HepG2 (cell line): ENCODE results near the gene CCL22. TPM values are rescaled to one million over a fixed set of nuclear protein-coding genes. Genes with fewer than 3 reads are reported as not detected.
A peak's percentile ranks its signal among the peaks of the same experiment; 100 is the strongest.

Experiments
- ATAC-seq: fragments of 200-7000 bp; cut with Tn5 transposase; 3 replicates; pipeline ENCODE4 v1.9.1; 2020; ENCODE audit warnings: mild to moderate bottlenecking, moderate library complexity
- BruUV-seq: library from RNA; stranded (reverse); fragments of 400-500 nt; replicated peaks from 2 replicates; lab custom pipeline; 2021; lab: Mats Ljungman, UMichigan
- CTCF ChIA-PET: fragments of 300-600 bp; formaldehyde crosslinking; extraction: SDS; loops from one replicate; lab custom pipeline; 2021; ENCODE audit warnings: low total read pairs, inconsistent platforms, low intra/inter-chr PET ratio; lab: Yijun Ruan, JAX
- POLR2A ChIA-PET: fragments of 350-600 bp; sonication (Branson Sonifier 250); formaldehyde crosslinking; loops from one replicate; lab custom pipeline; 2020; ENCODE audit warnings: antibody characterized with exemption, inconsistent platforms; lab: Yijun Ruan, JAX
- DNase-seq: peaks from one replicate; pipeline ENCODE4 v3.0.0-alpha.2; 2015; ENCODE audit warnings: low spot score
- FAIRE-seq: peaks from 3 replicates; lab custom pipeline; 2011; peaks lifted over from hg19 to GRCh38; lab: Jason Lieb, UNC
- H2AFZ ChIP-seq: one replicate; pipeline ENCODE4 v1.6.1; 2011; ENCODE audit warnings: low read length, inconsistent platforms
- H3K27ac ChIP-seq: fragments of 300-600 bp; 3 replicates; pipeline ENCODE4 v1.8.0; 2011; ENCODE audit warnings: mixed run types, mild to moderate bottlenecking, mixed read lengths, low read length, inconsistent platforms; ENCODE audit not compliant: insufficient read depth; ENCODE audit errors: extremely low read length
- H3K27me3 ChIP-seq, 2 experiments: fragments of 200-600 bp in 1 of 2; 2 replicates in 1 of 2; 3 replicates in 1 of 2; pipeline versions ENCODE4 v1.6.0 to v1.8.0; 2011; ENCODE audit warnings: low read length in 2 of 2, mild to moderate bottlenecking in 2 of 2, moderate library complexity in 2 of 2, inconsistent platforms in 1 of 2; ENCODE audit not compliant: insufficient read depth in 2 of 2, control insufficient read depth in 1 of 2
- H3K36me3 ChIP-seq, 2 experiments: fragments of 200-600 bp in 1 of 2; replicated peaks in 1 of 2; 2 replicates in 1 of 2; 3 replicates in 1 of 2; pipeline versions ENCODE4 v1.5.1 to v1.8.0; 2011; ENCODE audit warnings: low read length in 2 of 2, inconsistent platforms in 1 of 2; ENCODE audit not compliant: insufficient read depth in 2 of 2, control insufficient read depth in 1 of 2
- H3K4me1 ChIP-seq: 2 replicates; pipeline ENCODE4 v1.5.1; 2012; ENCODE audit warnings: low read length, inconsistent platforms; ENCODE audit not compliant: insufficient read depth
- H3K4me2 ChIP-seq: 2 replicates; pipeline ENCODE4 v1.6.0; 2011; ENCODE audit warnings: low read depth, low read length, inconsistent platforms
- H3K4me3 ChIP-seq, 3 experiments: fragments of 200-600 bp in 1 of 3; sonication (generic), shearing (Covaris generic) in 1 of 3; replicated peaks in 1 of 3; 2 replicates each; pipeline ENCODE4 v1.5.1; 2011 to 2016; ENCODE audit warnings: low read length in 3 of 3, inconsistent platforms in 2 of 3, low read depth in 2 of 3, mild to moderate bottlenecking in 2 of 3, control low read depth in 1 of 3, mixed read lengths in 1 of 3; ENCODE audit not compliant: insufficient read depth in 1 of 3
- H3K79me2 ChIP-seq: one replicate; pipeline ENCODE4 v1.6.1; 2011; ENCODE audit warnings: low read length, inconsistent platforms; ENCODE audit not compliant: insufficient read depth
- H3K9ac ChIP-seq: 2 replicates; pipeline ENCODE4 v1.6.0; 2011; ENCODE audit warnings: mild to moderate bottlenecking, low read depth, low read length, inconsistent platforms; ENCODE audit not compliant: insufficient read depth
- H3K9me3 ChIP-seq: 2 replicates; pipeline ENCODE4 v1.5.1; 2012; ENCODE audit warnings: mild to moderate bottlenecking, low read length
- H4K20me1 ChIP-seq: 2 replicates; pipeline ENCODE4 v1.6.0; 2011; ENCODE audit warnings: inconsistent platforms, mild to moderate bottlenecking, low read length, moderate library complexity; ENCODE audit not compliant: insufficient read depth
- ATM ChIP-seq: fragments of 450-650 bp; IDR thresholded peaks from 2 replicates; pipeline ENCODE4 v1.7.1; 2017; ENCODE audit warnings: mild to moderate bottlenecking, borderline replicate concordance
- HNRNPUL1 ChIP-seq: fragments of 200-400 bp; formaldehyde crosslinking; IDR thresholded peaks from 2 replicates; pipeline ENCODE4 v1.6.1; 2017; ENCODE audit warnings: low read depth, mild to moderate bottlenecking, low read length, moderate library complexity
- KDM1A ChIP-seq: IDR thresholded peaks from 2 replicates; pipeline ENCODE4 v1.6.1; 2016; ENCODE audit warnings: missing compliant biosample characterization
- MIXL1 ChIP-seq: IDR thresholded peaks from 2 replicates; pipeline ENCODE4 v1.6.1; 2016
- PBX2 ChIP-seq: IDR thresholded peaks from 2 replicates; pipeline ENCODE4 v1.6.1; 2016; ENCODE audit warnings: control low read depth
- PHF8 ChIP-seq: sonication (generic); formaldehyde crosslinking; IDR thresholded peaks from 2 replicates; pipeline ENCODE4 v1.5.0; 2020; ENCODE audit warnings: missing genetic modification reagents
- RBM22 ChIP-seq: fragments of 200-400 bp; formaldehyde crosslinking; optimal IDR thresholded peaks from 2 replicates; pipeline ENCODE3; 2017; ENCODE audit warnings: mild to moderate bottlenecking, low read length, moderate library complexity
- RNF219 ChIP-seq: sonication (generic); formaldehyde crosslinking; IDR thresholded peaks from 2 replicates; pipeline ENCODE4 v1.5.0; 2020; ENCODE audit warnings: mild to moderate bottlenecking, missing genetic modification reagents
- SP140L ChIP-seq: sonication (generic); formaldehyde crosslinking; IDR thresholded peaks from 2 replicates; pipeline ENCODE4 v1.4.0; 2020; ENCODE audit warnings: missing genetic modification reagents, borderline replicate concordance
- SRSF4 ChIP-seq: fragments of 200-400 bp; formaldehyde crosslinking; IDR thresholded peaks from one replicate; pipeline ENCODE4 v1.6.1; 2018; ENCODE audit warnings: mild to moderate bottlenecking, low read depth, low read length, moderate library complexity; ENCODE audit not compliant: poor library complexity, severe bottlenecking
- ZBTB8A ChIP-seq: sonication (generic); formaldehyde crosslinking; IDR thresholded peaks from 2 replicates; pipeline ENCODE4 v1.4.0; 2020; ENCODE audit warnings: mild to moderate bottlenecking, low read depth, missing genetic modification reagents, borderline replicate concordance
- ZNF230 ChIP-seq: sonication (generic); formaldehyde crosslinking; IDR thresholded peaks from 2 replicates; pipeline ENCODE4 v1.4.0; 2020; ENCODE audit warnings: mild to moderate bottlenecking, missing genetic modification reagents
- ZNF292 ChIP-seq: sonication (generic); formaldehyde crosslinking; IDR thresholded peaks from 2 replicates; pipeline ENCODE4 v1.8.1; 2022; ENCODE audit warnings: mild to moderate bottlenecking, low read depth, missing genetic modification reagents, borderline replicate concordance
- ZNF614 ChIP-seq: IDR thresholded peaks from 2 replicates; pipeline ENCODE4 v1.6.1; 2018; ENCODE audit warnings: missing biosample characterization, missing genetic modification reagents, inconsistent platforms, borderline replicate concordance
- ZNF672 ChIP-seq: sonication (generic); formaldehyde crosslinking; IDR thresholded peaks from 2 replicates; pipeline ENCODE4 v1.8.1; 2022; ENCODE audit warnings: missing genetic modification reagents
- WGBS: methylation state at CpG from one replicate; pipeline ENCODE4 v1.1.6; 2017; ENCODE audit warnings: low lambda C conversion rate; 5-methylcytosine and 5-hydroxymethylcytosine counted together
- in situ Hi-C: cut with HindIII; loops from 2 replicates; pipeline ENCODE4 v1.10.0; 2017; ENCODE audit warnings: low pct_unique_long_range_greater_than_20kb; ENCODE audit not compliant: extremely low pct_ligation_motif_present
- intact Hi-C: fragments of 100-400 bp; cut with micrococcal nuclease; formaldehyde crosslinking; loops from one replicate; pipeline ENCODE4 v1.10.0; 2022; ENCODE audit not compliant: unreplicated experiment
- polyA plus RNA-seq, 8 experiments: library from polyadenylated mRNA; depleted of rRNA in 3 of 8; stranded (reverse) in 7 of 8; unstranded in 1 of 8; fragments of >200 nt; fragmentation: Illumina TruSeq in 4 of 8; extraction: Trizol in 4 of 8; gene quantifications; 2 replicates each; pipeline versions ENCODE4 v1.2.1 to v1.2.3, GENCODE V29; 2011 to 2016; ENCODE audit warnings: low read depth in 4 of 8, missing spikeins in 1 of 8, mixed read lengths in 1 of 8; ENCODE audit not compliant: insufficient read depth in 1 of 8
- total RNA-seq, 5 experiments: library from RNA; depleted of rRNA; stranded (reverse); fragments of >200 nt; fragmentation: Illumina TruSeq; extraction: Trizol; gene quantifications; 2 replicates each; pipeline ENCODE4 v1.2.3, GENCODE V29; 2016; ENCODE audit warnings: low read depth in 1 of 5

The CCL22 gene
- total and polyA plus RNA-seq, 2 of the 13 experiments (the other 11 are each of a cell fraction or from before 2014, with no cell fraction given): not detected

- Histone ChIP-seq H3K4me1 (peaks cover 21% of the 10 kb centered on the region), H3K79me2 (no peaks in the 10 kb centered on the region), H4K20me1 (no peaks in the 10 kb centered on the region), H3K27ac (no peak overlapping the region), H2AFZ (peak overlapping the region; percentile 2), H3K4me2 (peak overlapping the region; percentile 48), H3K9me3 (no peaks in the 10 kb centered on the region), H3K27me3 (peaks cover 0 to 21% of the 10 kb centered on the region in 2 experiments; a peak in 3 of 5 replicates), H3K36me3 (no peaks in the 10 kb centered on the region), H3K4me3 (no peak overlapping the region; a peak in 1 of 6 replicates), H3K9ac (no peak overlapping the region)
- 29% methylated on average over 7 of the region's 7 CpGs for WGBS
- no peak for DNase-seq
- TF ChIP-seq KDM1A (CRISPR knock-in tag) (no peak), SP140L (CRISPR knock-in tag) (no peak), ZBTB8A (no peak), HNRNPUL1 (no peak), ATM (no peak), SRSF4 (no peak), ZNF230 (no peak), ZNF614 (no peak), ZNF292 (CRISPR knock-in tag) (no peak), PHF8 (CRISPR knock-in tag) (no peak), PBX2 (no peak), RBM22 (no peak), RNF219 (CRISPR knock-in tag) (no peak), ZNF672 (no peak), MIXL1 (CRISPR knock-in tag) (no peak)
- ChIA-PET POLR2A (interaction anchor here (2.0 kb wide), 1 partner anchor 14 kb away, joined by 11 read pairs; the partner anchor contains the start of gene CX3CL1), CTCF (no interaction called here)
- intact Hi-C loops (no loop called here), in situ Hi-C loops (no loop called here)
- no peak for FAIRE-seq
- no TSS peak for BruUV-seq
- peak; percentile 25; the same call in 2 of the 3 replicates for ATAC-seq
These were observed 530 bp upstream of the CCL22 start for GRCh38 chr16:57358086-57358420.
